GM23338 (cell line): ENCODE results near the gene PSMB7. TPM values are rescaled to one million over a fixed set of nuclear protein-coding genes. Genes with fewer than 3 reads are reported as not detected.

ENCODE experiments used
- ATAC-seq: fragments of 200-7000 bp; cut with Tn5 transposase; 3 replicates; pipeline ENCODE4 v1.9.1; 2020
- DNase-seq: peaks from one replicate; pipeline ENCODE4 v3.0.0-alpha.2; 2015; ENCODE audit warnings: low spot score
- H2AFZ ChIP-seq: fragments of 200-600 bp; sonication (generic); 2 replicates; pipeline ENCODE4 v1.8.0; 2016; ENCODE audit warnings: antibody characterized with exemption, mild to moderate bottlenecking, moderate library complexity
- H3F3A ChIP-seq: fragments of 200-600 bp; sonication (generic); replicated peaks from 2 replicates; pipeline ENCODE4 v1.8.0; 2017; ENCODE audit warnings: antibody characterized with exemption, mixed run types, low read depth
- H3K27ac ChIP-seq: fragments of 200-600 bp; sonication (generic); 2 replicates; pipeline ENCODE4 v1.6.1; 2016; ENCODE audit warnings: low read depth
- H3K27me3 ChIP-seq: fragments of 200-600 bp; sonication (generic); 2 replicates; pipeline ENCODE4 v1.8.0; 2016; ENCODE audit warnings: mild to moderate bottlenecking, mixed run types, moderate library complexity; ENCODE audit not compliant: insufficient read depth
- H3K36me3 ChIP-seq: fragments of 200-600 bp; sonication (generic); 2 replicates; pipeline ENCODE4 v1.8.0; 2016; ENCODE audit warnings: mild to moderate bottlenecking; ENCODE audit not compliant: insufficient read depth
- H3K4me1 ChIP-seq: fragments of 200-600 bp; sonication (generic); 2 replicates; pipeline ENCODE4 v1.8.0; 2016; ENCODE audit warnings: mild to moderate bottlenecking, moderate library complexity; ENCODE audit not compliant: insufficient read depth
- H3K4me2 ChIP-seq: fragments of 200-600 bp; sonication (generic); 2 replicates; pipeline ENCODE4 v1.7.1; 2017; ENCODE audit warnings: mixed run types
- H3K4me3 ChIP-seq: fragments of 200-600 bp; sonication (generic); 2 replicates; pipeline ENCODE4 v1.6.1; 2016; ENCODE audit warnings: mixed run types
- H3K79me2 ChIP-seq: fragments of 200-600 bp; sonication (generic); replicated peaks from 2 replicates; pipeline ENCODE4 v1.8.0; 2017; ENCODE audit warnings: mild to moderate bottlenecking; ENCODE audit not compliant: insufficient read depth
- H3K9me2 ChIP-seq: fragments of 200-600 bp; sonication (generic); 2 replicates; pipeline ENCODE4 v1.8.0; 2017; ENCODE audit not compliant: insufficient read depth
- H4K20me1 ChIP-seq: fragments of 200-600 bp; sonication (generic); replicated peaks from 2 replicates; pipeline ENCODE4 v1.8.0; 2017; ENCODE audit warnings: mild to moderate bottlenecking; ENCODE audit not compliant: insufficient read depth
- H3K27ac Mint-ChIP-seq: 2 replicates; pipeline ENCODE4 v1.8.0; 2020; ENCODE audit warnings: inconsistent platforms, mild to moderate bottlenecking, moderate library complexity, mixed read lengths
- H3K27me3 Mint-ChIP-seq: 3 replicates; pipeline ENCODE4 v1.8.0; 2022; ENCODE audit warnings: low read depth, mild to moderate bottlenecking, moderate library complexity, mixed read lengths, inconsistent platforms; ENCODE audit not compliant: insufficient read depth, poor library complexity
- H3K36me3 Mint-ChIP-seq: 3 replicates; pipeline ENCODE4 v1.8.0; 2021; ENCODE audit warnings: low read depth, mild to moderate bottlenecking, inconsistent platforms, moderate library complexity, mixed read lengths
- H3K4me1 Mint-ChIP-seq: 3 replicates; pipeline ENCODE4 v1.8.0; 2020; ENCODE audit warnings: mild to moderate bottlenecking, inconsistent platforms, mixed read lengths
- H3K4me3 Mint-ChIP-seq: 3 replicates; pipeline ENCODE4 v1.8.0; 2021; ENCODE audit warnings: moderate library complexity, mild to moderate bottlenecking, inconsistent platforms, mixed read lengths
- H3K9me3 Mint-ChIP-seq: 3 replicates; pipeline ENCODE4 v1.8.0; 2020; ENCODE audit warnings: moderate library complexity, mild to moderate bottlenecking, inconsistent platforms, mixed read lengths
- CREB1 ChIP-seq: fragments of 250-450 bp; sonication (Bioruptor Pico); IDR thresholded peaks from 2 replicates; pipeline ENCODE4 v1.5.0; 2020; ENCODE audit warnings: low read depth, mild to moderate bottlenecking, moderate library complexity
- CTCF ChIP-seq, 2 experiments: fragments of 200-600 bp in 1 of 2; sonication (generic) in 1 of 2; conservative IDR thresholded peaks; 2 replicates each; pipeline versions ENCODE4 v1.5.1 to v1.6.1; 2016 to 2017; ENCODE audit warnings: antibody characterized with exemption in 2 of 2, low read depth in 2 of 2, mild to moderate bottlenecking in 2 of 2, moderate library complexity in 1 of 2
- ETS1 ChIP-seq: IDR thresholded peaks from 2 replicates; pipeline ENCODE4 v1.6.1; 2016; ENCODE audit warnings: antibody characterized with exemption
- EZH2 ChIP-seq: fragments of 200-600 bp; sonication (generic); IDR thresholded peaks from one replicate; pipeline ENCODE4 v1.8.0; 2017; ENCODE audit warnings: antibody characterized with exemption, mild to moderate bottlenecking, low read depth; ENCODE audit not compliant: unreplicated experiment
- EZH2phosphoT487 ChIP-seq: fragments of 200-600 bp; sonication (generic); IDR thresholded peaks from one replicate; pipeline ENCODE4 v1.8.1; 2018; ENCODE audit warnings: antibody characterized with exemption; ENCODE audit not compliant: unreplicated experiment
- JUNB ChIP-seq: IDR thresholded peaks from one replicate; pipeline ENCODE4 v1.6.1; 2016; ENCODE audit warnings: antibody characterized with exemption; ENCODE audit not compliant: unreplicated experiment
- NANOG ChIP-seq: IDR thresholded peaks from 2 replicates; pipeline ENCODE4 v1.6.1; 2016; ENCODE audit warnings: antibody characterized with exemption, borderline replicate concordance
- POLR2AphosphoS5 ChIP-seq: IDR thresholded peaks from 2 replicates; pipeline ENCODE4 v1.6.1; 2016; ENCODE audit warnings: antibody characterized with exemption, low read depth
- REST ChIP-seq: IDR thresholded peaks from one replicate; pipeline ENCODE4 v1.6.1; 2018; ENCODE audit warnings: antibody characterized with exemption; ENCODE audit not compliant: unreplicated experiment
- STAT1 ChIP-seq: IDR thresholded peaks from one replicate; pipeline ENCODE4 v1.6.1; 2016; ENCODE audit warnings: antibody characterized with exemption; ENCODE audit not compliant: unreplicated experiment
- ZNF114 ChIP-seq: fragments of 250-450 bp; sonication (Bioruptor Pico); IDR thresholded peaks from 2 replicates; pipeline ENCODE4 v1.5.0; 2020; ENCODE audit warnings: mild to moderate bottlenecking, moderate library complexity
- ZNF331 ChIP-seq: fragments of 250-450 bp; sonication (Bioruptor Pico); IDR thresholded peaks from 2 replicates; pipeline ENCODE4 v1.5.0; 2020; ENCODE audit warnings: low read depth, mild to moderate bottlenecking, moderate library complexity
- ZNF462 ChIP-seq: fragments of 250-450 bp; sonication (Bioruptor Pico); IDR thresholded peaks from 2 replicates; pipeline ENCODE4 v1.5.0; 2020; ENCODE audit warnings: mild to moderate bottlenecking, moderate library complexity
- polyA plus RNA-seq: library from polyadenylated mRNA; unstranded; fragments of >200 nt; fragmentation: Nextera tagmentation; extraction: Ambion mirVana; gene quantifications from 2 replicates; pipeline ENCODE4 v1.2.1, GENCODE V29; 2016
- total RNA-seq: library from RNA; depleted of rRNA; stranded (reverse); fragments of >200 nt; shearing (Covaris generic); gene quantifications from 2 replicates; pipeline ENCODE4 v1.2.3, GENCODE V29; 2014

PSMB7 gene
- total and polyA plus RNA-seq, 2 experiments from 2014 or later = 255 to 268 TPM

GRCh38 chr9:124452326-124452725 is 37.1 kb upstream of the PSMB7 start:
- peaks cover 17% of the 10 kb centered on the region for H3K4me1 Mint-ChIP-seq

More at GRCh38 chr9:124452326-124452725, 37.1 kb upstream of the PSMB7 start:
- H3K4me1 ChIP-seq = 0 out of 2 replicates have a peak, but pooled peaks cover 8% of the 10 kb centered on the region
- no peak overlapping the region for H3K4me2 ChIP-seq
- H3K9me3 Mint-ChIP-seq = no peaks in the 10 kb centered on the region
- H3K27ac Mint-ChIP-seq = no peak overlapping the region
- no peaks in the 10 kb centered on the region for H3K9me2 ChIP-seq
- H2AFZ ChIP-seq = no peak overlapping the region
- no peaks in the 10 kb centered on the region for H3K79me2 ChIP-seq
- H3K4me3 ChIP-seq = no peak overlapping the region
- ATAC-seq = no peak
- H4K20me1 ChIP-seq = no peaks in the 10 kb centered on the region
- H3K4me3 Mint-ChIP-seq = peak overlapping the region; percentile 43; the same call in 2 of the 3 replicates
- no peak for DNase-seq
- no peak overlapping the region for H3K27ac ChIP-seq
- TF ChIP-seq ZNF114 (CRISPR knock-in tag) (no peak), EZH2 (no peak), CREB1 (CRISPR knock-in tag) (no peak), REST (no peak), JUNB (no peak), ZNF462 (CRISPR knock-in tag) (no peak), ZNF331 (CRISPR knock-in tag) (no peak), CTCF (conservative IDR thresholded peaks at IDR 0.05; ENCODE audit: low read depth in 2 of 2) (no peak), ETS1 (no peak), STAT1 (no peak), POLR2AphosphoS5 (no peak), EZH2phosphoT487 (no peak), NANOG (no peak)
- H3K36me3 Mint-ChIP-seq = no peaks in the 10 kb centered on the region
- peaks cover 33% of the 10 kb centered on the region for H3K27me3 Mint-ChIP-seq
- H3K36me3 ChIP-seq = no peaks in the 10 kb centered on the region
- H3K27me3 ChIP-seq = peaks cover 27% of the 10 kb centered on the region
- H3F3A ChIP-seq = 0 out of 2 replicates have a peak, but pooled peaks cover 9% of the 10 kb centered on the region
